Fibroblast of lung (primary cell): ENCODE results near the gene ZEB2. TPM values are rescaled to one million over a fixed set of nuclear protein-coding genes. Genes with fewer than 3 reads are reported as not detected.
A peak's percentile ranks its signal among the peaks of the same experiment; 100 is the strongest.

Source experiments
- DNase-seq, 2 donors: peaks; one replicate each; pipeline versions ENCODE4 v3.0.0 to v3.0.0-alpha.2; 2010; ENCODE audit warnings: low read depth in 2 of 2
- H2AFZ ChIP-seq: 2 replicates; pipeline ENCODE4 v1.5.1; 2012; ENCODE audit warnings: low read length, control low read depth, inconsistent platforms
- H3K27ac ChIP-seq: 2 replicates; pipeline ENCODE4 v1.5.1; 2011; ENCODE audit warnings: low read length, control low read depth; ENCODE audit not compliant: insufficient read depth
- H3K27me3 ChIP-seq: 2 replicates; pipeline ENCODE4 v1.5.1; 2011; ENCODE audit warnings: mild to moderate bottlenecking, low read length; ENCODE audit not compliant: control insufficient read depth, insufficient read depth
- H3K36me3 ChIP-seq: 2 replicates; pipeline ENCODE4 v1.5.1; 2011; ENCODE audit warnings: low read length; ENCODE audit not compliant: control insufficient read depth, insufficient read depth
- H3K4me1 ChIP-seq: 2 replicates; pipeline ENCODE4 v1.5.1; 2011; ENCODE audit warnings: low read length; ENCODE audit not compliant: control insufficient read depth, insufficient read depth; ENCODE audit errors: extremely low read depth
- H3K4me2 ChIP-seq: 2 replicates; pipeline ENCODE4 v1.5.1; 2011; ENCODE audit warnings: low read length, control low read depth; ENCODE audit not compliant: insufficient read depth; ENCODE audit errors: extremely low read depth
- H3K4me3 ChIP-seq, 4 experiments: fragments of 200-600 bp in 1 of 4; sonication (generic) in 1 of 4; replicated peaks in 1 of 4; 2 replicates each; pipeline ENCODE4 v1.5.1; 2011 to 2016; ENCODE audit warnings: low read length in 4 of 4, low read depth in 3 of 4, mild to moderate bottlenecking in 3 of 4, control low read depth in 2 of 4, inconsistent platforms in 1 of 4, mixed read lengths in 1 of 4; ENCODE audit not compliant: insufficient read depth in 1 of 4; ENCODE audit errors: control extremely low read depth in 1 of 4
- H3K79me2 ChIP-seq: 2 replicates; pipeline ENCODE4 v1.5.1; 2012; ENCODE audit warnings: mild to moderate bottlenecking, low read length, inconsistent platforms; ENCODE audit not compliant: control insufficient read depth, insufficient read depth
- H3K9ac ChIP-seq: 2 replicates; pipeline ENCODE4 v1.5.1; 2011; ENCODE audit warnings: mild to moderate bottlenecking, low read length, control low read depth; ENCODE audit not compliant: insufficient read depth
- H3K9me3 ChIP-seq: 2 replicates; pipeline ENCODE4 v1.5.1; 2012; ENCODE audit warnings: low read depth, low read length; ENCODE audit not compliant: control insufficient read depth, insufficient read depth
- H4K20me1 ChIP-seq: 2 replicates; pipeline ENCODE4 v1.5.1; 2011; ENCODE audit warnings: low read length; ENCODE audit not compliant: control insufficient read depth, insufficient read depth; ENCODE audit errors: extremely low read depth
- CTCF ChIP-seq, 2 donors: IDR thresholded peaks in 1 of 2; conservative IDR thresholded peaks in 1 of 2; 1 replicate in 1 of 2; 2 replicates in 1 of 2; pipeline ENCODE4 v1.5.1; 2011 to 2012; ENCODE audit warnings: low read length in 2 of 2, control low read depth in 1 of 2, inconsistent platforms in 1 of 2, low read depth in 1 of 2, mild to moderate bottlenecking in 1 of 2
- EZH2 ChIP-seq: IDR thresholded peaks from 2 replicates; pipeline ENCODE4 v1.5.1; 2012; ENCODE audit warnings: low read length, control low read depth, mild to moderate bottlenecking; ENCODE audit errors: missing control alignments
- polyA plus RNA-seq, 2 donors: library from polyadenylated mRNA; depleted of rRNA in 1 of 2; stranded (reverse) in 1 of 2; unstranded in 1 of 2; fragments of >200 nt; gene quantifications; 2 replicates each; pipeline ENCODE4 v1.2.1, GENCODE V29; 2011 to 2012; ENCODE audit warnings: missing spikeins in 1 of 2
- total RNA-seq: library from RNA; depleted of rRNA; stranded (reverse); fragments of >200 nt; gene quantifications from 2 replicates; pipeline ENCODE4 v1.2.1, GENCODE V29; 2014

ZEB2 gene
- total and polyA plus RNA-seq, 2 donors (not counting 1 experiment from before 2014, with no cell fraction given): 91.0 to 130 TPM

GRCh38 chr2:144554492-144555210 lies 34.7 kb upstream of the ZEB2 start:
- Histone ChIP-seq H3K27ac (no peak overlapping the region), H3K27me3 (no peaks in the 10 kb centered on the region), H3K79me2 (no peaks in the 10 kb centered on the region), H3K9ac (no peak overlapping the region), H4K20me1 (no peaks in the 10 kb centered on the region), H2AFZ (no peak overlapping the region), H3K36me3 (no peaks in the 10 kb centered on the region), H3K4me1 (no peaks in the 10 kb centered on the region), H3K4me2 (no peak overlapping the region), H3K4me3 (no peak overlapping the region), H3K9me3 (no peaks in the 10 kb centered on the region)
- TF ChIP-seq EZH2: no peak
- no peak for TF ChIP-seq CTCF (conservative IDR thresholded peaks at IDR 0.05 in 1 of 2, IDR thresholded peaks at IDR 0.05 in 1 of 2; ENCODE audit: low read depth in 1 of 2, low read length in 2 of 2)
- DNase-seq: peak in 1 of 2 donors; percentile 15

- no peak overlapping the region for H3K27ac ChIP-seq
- no peaks in the 10 kb centered on the region for H4K20me1 ChIP-seq
- no peaks in the 10 kb centered on the region for H3K36me3 ChIP-seq
- H3K9ac ChIP-seq: no peak overlapping the region
- no peak overlapping the region for H2AFZ ChIP-seq
- H3K4me2 ChIP-seq: no peak overlapping the region
- H3K9me3 ChIP-seq: no peaks in the 10 kb centered on the region
- H3K4me3 ChIP-seq: no peak overlapping the region
- no peaks in the 10 kb centered on the region for H3K4me1 ChIP-seq
- no peaks in the 10 kb centered on the region for H3K27me3 ChIP-seq
- peak; percentile 94 to 97 for DNase-seq
- no peaks in the 10 kb centered on the region for H3K79me2 ChIP-seq
- TF ChIP-seq CTCF (conservative IDR thresholded peaks at IDR 0.05 in 1 of 2, IDR thresholded peaks at IDR 0.05 in 1 of 2; ENCODE audit: low read depth in 1 of 2, low read length in 2 of 2): no peak
- no peak for TF ChIP-seq EZH2
These were observed 33.5 kb upstream of the ZEB2 start for GRCh38 chr2:144553379-144553778.

GRCh38 chr2:144552821-144553220 lies 32.9 kb upstream of the ZEB2 start:
- H3K4me3 ChIP-seq: no peak overlapping the region
- no peak overlapping the region for H3K27ac ChIP-seq
- H3K79me2 ChIP-seq: no peaks in the 10 kb centered on the region
- no peak overlapping the region for H3K4me2 ChIP-seq
- no peaks in the 10 kb centered on the region for H3K36me3 ChIP-seq
- no peak overlapping the region for H2AFZ ChIP-seq
- H3K27me3 ChIP-seq: no peaks in the 10 kb centered on the region
- DNase-seq: no peak
- no peak overlapping the region for H3K9ac ChIP-seq
- no peaks in the 10 kb centered on the region for H3K4me1 ChIP-seq
- H3K9me3 ChIP-seq: no peaks in the 10 kb centered on the region
- TF ChIP-seq EZH2 (no peak), CTCF (conservative IDR thresholded peaks at IDR 0.05 in 1 of 2, IDR thresholded peaks at IDR 0.05 in 1 of 2; ENCODE audit: low read depth in 1 of 2, low read length in 2 of 2) (no peak)
- H4K20me1 ChIP-seq: no peaks in the 10 kb centered on the region
